Lung (tissue), 12 donors: ENCODE results near the gene SCAF1. TPM values are rescaled to one million over a fixed set of nuclear protein-coding genes. Genes with fewer than 3 reads are reported as not detected.

Experiments
- ATAC-seq: fragments of 200-7000 bp; cut with Tn5 transposase; one replicate; pipeline ENCODE4 v1.9.1; 2020; ENCODE audit warnings: moderate number of reproducible peaks; ENCODE audit not compliant: insufficient read depth, low FRiP score
- DNase-seq, 3 donors: peaks; one replicate each; pipeline ENCODE4 v3.0.0-alpha.2; 2013 to 2017
- H3K27ac ChIP-seq, 2 donors: one replicate each; pipeline ENCODE4 v1.5.1; 2013; ENCODE audit warnings: mild to moderate bottlenecking in 2 of 2, moderate library complexity in 2 of 2, control low read depth in 1 of 2, inconsistent platforms in 1 of 2, low read depth in 1 of 2, low read length in 1 of 2
- H3K27me3 ChIP-seq, 3 donors: one replicate each; pipeline ENCODE4 v1.5.1; 2013; ENCODE audit warnings: low read length in 2 of 3; ENCODE audit not compliant: control insufficient read depth in 3 of 3, insufficient read depth in 3 of 3
- H3K36me3 ChIP-seq, 4 donors: one replicate each; pipeline ENCODE4 v1.5.1; 2013; ENCODE audit warnings: low read length in 4 of 4, mild to moderate bottlenecking in 1 of 4, moderate library complexity in 1 of 4; ENCODE audit not compliant: control insufficient read depth in 4 of 4, insufficient read depth in 4 of 4
- H3K4me1 ChIP-seq, 5 donors: one replicate each; pipeline ENCODE4 v1.5.1; 2013; ENCODE audit warnings: low read length in 5 of 5, mild to moderate bottlenecking in 2 of 5, moderate library complexity in 1 of 5; ENCODE audit not compliant: control insufficient read depth in 5 of 5, insufficient read depth in 5 of 5
- H3K4me3 ChIP-seq: one replicate; pipeline ENCODE4 v1.5.1; 2013; ENCODE audit warnings: mild to moderate bottlenecking, control low read depth, moderate library complexity
- H3K9ac ChIP-seq, 2 donors: one replicate each; pipeline ENCODE4 v1.5.1; 2013; ENCODE audit warnings: low read length in 2 of 2, control low read depth in 1 of 2; ENCODE audit not compliant: insufficient read depth in 1 of 2
- H3K9me3 ChIP-seq, 4 donors: one replicate each; pipeline ENCODE4 v1.5.1; 2013; ENCODE audit warnings: low read length in 3 of 4, mild to moderate bottlenecking in 1 of 4, moderate library complexity in 1 of 4; ENCODE audit not compliant: control insufficient read depth in 4 of 4, insufficient read depth in 3 of 4
- CTCF ChIP-seq: IDR thresholded peaks from 2 replicates; pipeline ENCODE4 v1.5.1; 2012; ENCODE audit warnings: mild to moderate bottlenecking; ENCODE audit errors: control extremely low read depth, extremely low read depth
- WGBS, 2 donors: extraction: QIAGEN DNeasy Blood & Tissue Kit; methylation state at CpG; one replicate each; pipeline ENCODE4 v1.1.7; 2013; 5-methylcytosine and 5-hydroxymethylcytosine counted together
- polyA plus RNA-seq, 2 donors: library from polyadenylated mRNA; stranded (reverse); fragments of 200-250 nt; gene quantifications; one replicate each; pipeline ENCODE4 v1.2.1, GENCODE V29; 2013
- total RNA-seq, 2 donors: library from RNA; depleted of rRNA in 1 of 2; stranded (reverse); fragments of >200 nt in 1 of 2; gene quantifications; one replicate each; pipeline ENCODE4 v1.2.1, GENCODE V29; 2014 to 2021
- donor health status: control.
- donor health status: control.
- donor health status: Bipolar disorder and iron deficiency.
- donor health status: healthy.
- donor health status: DM: yes; HTN: yes; CAD: no.

Gene SCAF1
- total and polyA plus RNA-seq, 4 donors, result 22.5 to 80.2 (median 25.5) TPM

- no peak for TF ChIP-seq CTCF
- WGBS, 2 donors, result 91 to 95% methylated on average over 35 of the region's 35 CpGs
- no peaks in the 10 kb centered on the region for H3K9me3 ChIP-seq
- ATAC-seq (no peak), DNase-seq (no peak)
- H3K27me3 ChIP-seq, result no peaks in the 10 kb centered on the region
- H3K36me3 ChIP-seq, result peaks cover 0 to 47% (median 20%) of the 10 kb centered on the region in 4 donors
- H3K27ac ChIP-seq, result no peak overlapping the region
- no peak overlapping the region for H3K4me3 ChIP-seq
- peaks cover 0 to 18% (median 3%) of the 10 kb centered on the region in 5 donors for H3K4me1 ChIP-seq
- no peak overlapping the region for H3K9ac ChIP-seq
Observed at GRCh38 chr19:49594157-49594992, 47.6 kb upstream of the SCAF1 start.

GRCh38 chr19:49594993-49595818 lies 46.8 kb upstream of the SCAF1 start:
- Histone ChIP-seq H3K27ac (no peak overlapping the region), H3K27me3 (no peaks in the 10 kb centered on the region), H3K4me3 (no peak overlapping the region), H3K9me3 (no peaks in the 10 kb centered on the region), H3K36me3 (peaks cover 5 to 55% (median 22%) of the 10 kb centered on the region in 4 donors), H3K9ac (no peak overlapping the region), H3K4me1 (peaks cover 0 to 17% (median 3%) of the 10 kb centered on the region in 5 donors)
- no peak for TF ChIP-seq CTCF
- ATAC-seq (no peak), DNase-seq (no peak)
- WGBS, 2 donors, result 94 to 97% methylated on average over 27 to 35 of the region's 35 CpGs

- ATAC-seq (no peak), DNase-seq (no peak)
- TF ChIP-seq CTCF, result no peak
- H3K27me3 ChIP-seq, result no peaks in the 10 kb centered on the region
- H3K27ac ChIP-seq, result no peak overlapping the region
- H3K9me3 ChIP-seq, result no peaks in the 10 kb centered on the region
- H3K36me3 ChIP-seq, result peaks cover 5 to 56% (median 24%) of the 10 kb centered on the region in 4 donors
- H3K9ac ChIP-seq, result no peak overlapping the region
- 95 to 99% methylated on average over 27 to 32 of the region's 32 CpGs for WGBS, 2 donors
- peaks cover 0 to 12% (median 3%) of the 10 kb centered on the region in 5 donors for H3K4me1 ChIP-seq
- H3K4me3 ChIP-seq, result no peak overlapping the region
Observed at GRCh38 chr19:49595819-49596404, 46.1 kb upstream of the SCAF1 start.
